WERI-Rb-1 (cell line): ENCODE results near the gene GRK6.

Experiments used
- DNase-seq: peaks from one replicate; pipeline ENCODE4 v3.0.0-alpha.2; 2020
- H3K27ac ChIP-seq: fragments of 250-450 bp; sonication (Bioruptor Pico); 2 replicates; pipeline ENCODE4 v1.5.1; 2020; ENCODE audit warnings: mild to moderate bottlenecking, moderate library complexity
- H3K27me3 ChIP-seq: fragments of 250-450 bp; sonication (Bioruptor Pico); 2 replicates; pipeline ENCODE4 v1.5.1; 2021; ENCODE audit warnings: mild to moderate bottlenecking, low read depth, moderate library complexity; ENCODE audit not compliant: insufficient read depth, severe bottlenecking
- H3K36me3 ChIP-seq: fragments of 250-450 bp; sonication (Bioruptor Pico); 2 replicates; pipeline ENCODE4 v1.5.1; 2020; ENCODE audit warnings: mild to moderate bottlenecking, moderate library complexity
- H3K4me3 ChIP-seq: 2 replicates; pipeline ENCODE4 v1.5.1; 2011; ENCODE audit warnings: low read depth, mild to moderate bottlenecking, control low read depth, low read length
- H3K9me3 ChIP-seq: fragments of 250-450 bp; sonication (Bioruptor Pico); 2 replicates; pipeline ENCODE4 v1.5.1; 2021; ENCODE audit warnings: mild to moderate bottlenecking, moderate library complexity; ENCODE audit not compliant: severe bottlenecking
- CTCF ChIP-seq: IDR thresholded peaks from 2 replicates; pipeline ENCODE4 v1.5.1; 2011; ENCODE audit warnings: low read depth, mild to moderate bottlenecking, control low read depth, inconsistent platforms, low read length

The GRK6 gene

GRCh38 chr5:177389241-177390169 is 37.0 kb upstream of the GRK6 start:
- no peak for DNase-seq
- no peak overlapping the region for H3K4me3 ChIP-seq
- no peaks in the 10 kb centered on the region for H3K27me3 ChIP-seq
- H3K9me3 ChIP-seq: no peaks in the 10 kb centered on the region
- TF ChIP-seq CTCF: no peak
- H3K27ac ChIP-seq: no peak overlapping the region
- H3K36me3 ChIP-seq: no peaks in the 10 kb centered on the region

GRCh38 chr5:177390363-177391300 is 35.8 kb upstream of the GRK6 start:
- Histone ChIP-seq H3K9me3 (no peaks in the 10 kb centered on the region), H3K27ac (peak overlapping the region; percentile 48; the same call in 1 of the 2 replicates), H3K4me3 (no peak overlapping the region), H3K36me3 (no peaks in the 10 kb centered on the region), H3K27me3 (no peaks in the 10 kb centered on the region)
- DNase-seq: peak; percentile 79
- TF ChIP-seq CTCF: peak; percentile 75

GRCh38 chr5:177392765-177393164 is 33.7 kb upstream of the GRK6 start:
- no peak for DNase-seq
- Histone ChIP-seq H3K36me3 (no peaks in the 10 kb centered on the region), H3K27me3 (no peaks in the 10 kb centered on the region), H3K9me3 (no peaks in the 10 kb centered on the region), H3K27ac (no peak overlapping the region), H3K4me3 (no peak overlapping the region)
- TF ChIP-seq CTCF: no peak

- Histone ChIP-seq H3K4me3 (no peak overlapping the region), H3K27ac (no peak overlapping the region), H3K36me3 (no peaks in the 10 kb centered on the region), H3K9me3 (no peaks in the 10 kb centered on the region), H3K27me3 (no peaks in the 10 kb centered on the region)
- no peak for TF ChIP-seq CTCF
- no peak for DNase-seq
These were observed 33.2 kb upstream of the GRK6 start for GRCh38 chr5:177393206-177393765.

- no peak for TF ChIP-seq CTCF
- Histone ChIP-seq H3K36me3 (no peaks in the 10 kb centered on the region), H3K4me3 (no peak overlapping the region), H3K9me3 (no peaks in the 10 kb centered on the region), H3K27ac (no peak overlapping the region), H3K27me3 (no peaks in the 10 kb centered on the region)
- no peak for DNase-seq
These were observed 32.5 kb upstream of the GRK6 start for GRCh38 chr5:177393990-177394389.
